DMS 273 (cell line): Measurements from ENCODE around the gene ZNF467.
A peak's percentile ranks its signal among the peaks of the same experiment; 100 is the strongest.

Experiments
- DNase-seq: peaks from one replicate; lab custom pipeline; 2025; ENCODE audit not compliant: unreplicated experiment; lab: John Stamatoyannopoulos, UW

The ZNF467 gene

GRCh38 chr7:149716007-149716931 is 57.1 kb downstream of the ZNF467 start:
- DNase-seq = peak; percentile 43

GRCh38 chr7:149715476-149715875 is 57.9 kb downstream of the ZNF467 start:
- DNase-seq = no peak

- no peak for DNase-seq
Measured at GRCh38 chr7:149714910-149715471, 58.4 kb downstream of the ZNF467 start.
